HEK293T (cell line): ENCODE results near the gene LRIG3.

ENCODE experiments used
- CTCF ChIA-PET: fragments of 350-600 bp; formaldehyde crosslinking; extraction: SDS; loops from one replicate; lab custom pipeline; 2021; ENCODE audit warnings: antibody characterized with exemption, inconsistent platforms; lab: Yijun Ruan, JAX
- POLR2A ChIA-PET: fragments of 350-600 bp; formaldehyde crosslinking; extraction: SDS; loops from one replicate; lab custom pipeline; 2020; ENCODE audit warnings: antibody characterized with exemption, inconsistent platforms; lab: Yijun Ruan, JAX
- DNase-seq: peaks from one replicate; pipeline ENCODE4 v3.0.0; 2012; ENCODE audit warnings: mixed read lengths; ENCODE audit errors: extremely low spot score
- ARNT ChIP-seq: fragments of 450-650 bp; IDR thresholded peaks from 2 replicates; pipeline ENCODE4 v1.6.1; 2017; ENCODE audit warnings: mild to moderate bottlenecking
- BHLHE40 ChIP-seq: fragments of 450-650 bp; IDR thresholded peaks from 2 replicates; pipeline ENCODE4 v1.6.1; 2016; ENCODE audit warnings: mild to moderate bottlenecking, moderate library complexity, borderline replicate concordance
- CTBP1 ChIP-seq: fragments of 450-650 bp; IDR thresholded peaks from 2 replicates; pipeline ENCODE4 v1.6.1; 2016; ENCODE audit warnings: borderline replicate concordance
- ELF4 ChIP-seq: fragments of 450-650 bp; IDR thresholded peaks from 2 replicates; pipeline ENCODE4 v1.6.1; 2017; ENCODE audit warnings: antibody characterized with exemption
- FOXA1 ChIP-seq: fragments of 450-650 bp; IDR thresholded peaks from 2 replicates; pipeline ENCODE4 v1.6.1; 2016; ENCODE audit warnings: mild to moderate bottlenecking
- FOXK2 ChIP-seq: fragments of 450-650 bp; IDR thresholded peaks from 2 replicates; pipeline ENCODE4 v1.6.1; 2016; ENCODE audit warnings: mild to moderate bottlenecking
- FOXM1 ChIP-seq: fragments of 450-650 bp; IDR thresholded peaks from 2 replicates; pipeline ENCODE4 v1.6.1; 2017; ENCODE audit warnings: mild to moderate bottlenecking, borderline replicate concordance
- HDGF ChIP-seq: fragments of 450-650 bp; IDR thresholded peaks from 2 replicates; pipeline ENCODE4 v1.6.1; 2017; ENCODE audit warnings: antibody characterized with exemption, borderline replicate concordance
- L3MBTL2 ChIP-seq: fragments of 450-650 bp; conservative IDR thresholded peaks from 2 replicates; pipeline ENCODE4 v1.6.1; 2016; ENCODE audit warnings: mild to moderate bottlenecking
- LEF1 ChIP-seq: fragments of 450-650 bp; IDR thresholded peaks from 2 replicates; pipeline ENCODE4 v1.6.1; 2017; ENCODE audit warnings: mild to moderate bottlenecking, borderline replicate concordance
- NFRKB ChIP-seq: fragments of 450-650 bp; IDR thresholded peaks from 2 replicates; pipeline ENCODE4 v1.6.1; 2016; ENCODE audit warnings: mild to moderate bottlenecking, moderate library complexity
- PKNOX1 ChIP-seq: fragments of 450-650 bp; IDR thresholded peaks from 2 replicates; pipeline ENCODE4 v1.6.1; 2016
- SP1 ChIP-seq: fragments of 450-650 bp; IDR thresholded peaks from 2 replicates; pipeline ENCODE4 v1.6.1; 2017
- SUZ12 ChIP-seq: fragments of 450-650 bp; IDR thresholded peaks from 2 replicates; pipeline ENCODE4 v1.6.1; 2016; ENCODE audit warnings: mild to moderate bottlenecking
- TARDBP ChIP-seq: fragments of 450-650 bp; IDR thresholded peaks from 2 replicates; pipeline ENCODE4 v1.6.1; 2016
- ZNF384 ChIP-seq: fragments of 450-650 bp; IDR thresholded peaks from 2 replicates; pipeline ENCODE4 v1.6.1; 2016

LRIG3 gene

GRCh38 chr12:58841058-58841798, 79.1 kb downstream of the LRIG3 start:
- no peak for DNase-seq
- ChIA-PET CTCF (no interaction called here), POLR2A (no interaction called here)
- TF ChIP-seq ZNF384 (no peak), LEF1 (no peak), NFRKB (no peak), CTBP1 (no peak), L3MBTL2 (no peak), PKNOX1 (no peak), SP1 (no peak), FOXA1 (no peak), SUZ12 (no peak), ARNT (no peak), ELF4 (no peak), FOXM1 (no peak), BHLHE40 (no peak), TARDBP (no peak), HDGF (no peak), FOXK2 (no peak)

DNA sequence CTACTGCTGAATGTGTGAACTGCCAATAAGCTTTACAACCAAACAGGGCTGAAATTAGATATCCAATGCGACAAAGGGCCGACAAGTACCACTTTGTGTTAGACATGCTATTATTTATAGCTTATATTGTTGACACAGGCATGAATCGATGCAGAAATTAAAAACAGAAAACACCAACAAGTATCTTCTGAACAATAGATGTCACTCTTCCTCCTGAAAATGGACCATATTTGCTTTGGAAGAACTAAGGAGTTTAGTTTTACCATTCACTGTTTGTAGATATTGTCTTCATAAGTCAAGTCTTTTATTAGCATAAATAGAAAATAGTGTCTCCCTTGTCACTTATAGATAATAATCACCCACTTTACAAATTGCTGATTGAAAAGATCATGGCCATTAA, 86.5 kb downstream of the LRIG3 start:
- DNase-seq, result no peak
- POLR2A ChIA-PET, result no interaction called here
- CTCF ChIA-PET, result interaction anchor here (0.6 kb wide), 1 partner anchor 282 kb away, joined by 3 read pairs; no protein-coding TSS in a partner anchor
- no peak for TF ChIP-seq FOXK2
- no peak for TF ChIP-seq FOXM1
- no peak for TF ChIP-seq ARNT
- no peak for TF ChIP-seq ZNF384
- no peak for TF ChIP-seq CTBP1
- TF ChIP-seq SP1, result no peak
- TF ChIP-seq BHLHE40, result no peak
- no peak for TF ChIP-seq SUZ12

DNA sequence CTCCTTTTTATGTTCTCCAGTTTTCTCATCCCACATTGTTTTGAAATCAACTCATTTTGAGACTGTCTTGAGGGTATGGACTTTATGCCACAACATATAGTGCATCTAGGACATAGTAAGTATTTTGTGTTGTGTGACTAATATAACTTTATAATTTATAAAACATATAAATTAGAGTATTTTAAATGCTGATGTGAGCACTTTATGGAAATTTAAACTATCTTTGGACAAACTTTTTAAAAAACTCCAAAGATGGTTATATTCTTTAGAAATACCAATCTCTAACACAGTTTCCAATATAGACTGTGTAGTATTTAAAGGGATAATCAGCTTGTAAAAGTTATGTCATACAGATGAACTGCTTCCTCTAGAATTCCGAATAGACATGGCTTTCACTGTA, 87.4 kb downstream of the LRIG3 start:
- ChIA-PET CTCF (interaction anchor here (1.1 kb wide), 1 partner anchor 280 kb away, joined by 5 read pairs; no protein-coding TSS in a partner anchor), POLR2A (no interaction called here)
- no peak for DNase-seq
- TF ChIP-seq SP1 (no peak), ARNT (no peak), ELF4 (no peak), BHLHE40 (no peak), PKNOX1 (no peak), HDGF (no peak), FOXK2 (no peak), L3MBTL2 (no peak), LEF1 (no peak), FOXA1 (no peak), SUZ12 (no peak), ZNF384 (no peak), FOXM1 (no peak), CTBP1 (no peak), NFRKB (no peak), TARDBP (no peak)
